ENCODE data around the gene TFB1M. TPM values are rescaled to one million over a fixed set of nuclear protein-coding genes. Genes with fewer than 3 reads are reported as not detected.
A peak's percentile ranks its signal among the peaks of the same experiment; 100 is the strongest.
"Not testable (repeated sequence)": the region's sequence is repeated elsewhere in the genome, so short reads cannot be mapped to it uniquely, and the experiment has no call there.

TFB1M gene
- total RNA-seq (11.2 and 16.4 TPM in 2 replicates), polyA plus RNA-seq (10.3 and 14.9 TPM in 2 replicates)

DNA sequence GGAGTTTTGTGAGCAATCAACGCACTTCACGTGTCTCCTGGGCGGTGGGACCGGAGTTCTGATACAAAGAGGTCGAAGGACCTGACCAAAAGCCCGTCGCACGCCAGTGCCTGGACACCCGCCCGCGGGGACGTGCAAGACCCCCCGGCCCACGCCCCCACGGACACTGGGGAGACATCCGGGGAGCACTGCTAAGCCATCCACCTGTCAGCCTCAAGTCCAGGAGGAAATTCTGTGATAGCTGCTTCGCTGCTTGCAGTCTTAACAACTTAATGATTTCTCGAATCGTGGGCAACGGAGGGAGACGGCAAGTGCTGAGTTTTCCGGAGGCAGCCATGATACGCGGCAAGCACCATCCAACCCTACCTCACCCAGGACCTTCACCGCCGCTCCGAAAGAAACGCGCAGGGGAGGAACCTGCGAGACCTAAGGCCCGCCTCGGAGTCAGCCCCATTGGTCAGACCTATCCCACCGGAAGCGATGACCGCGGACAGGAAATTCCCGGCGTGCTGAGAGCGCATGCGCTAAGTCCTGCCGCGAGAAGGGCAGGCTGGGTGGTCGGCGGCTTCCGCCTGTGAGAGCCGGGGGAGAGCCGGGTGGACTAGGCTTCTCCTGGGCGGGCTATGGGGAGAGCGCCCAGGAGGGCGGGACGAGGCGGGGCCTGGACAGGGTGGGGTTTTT lies at the start of gene TFB1M:
TFB1M (minus strand) TSS at position 393 of the 681 bp plus-strand sequence; CDS start at position 337, 56 bp downstream.
- Histone ChIP-seq H4K20me1 (ENCODE audit: insufficient read depth, poor library complexity, severe bottlenecking) (no peaks in the 10 kb centered on the region), H3K9me3 (ENCODE audit: low read depth) (no peaks in the 10 kb centered on the region), H3K4me2 (peak within 1 kb of the TSS; percentile 81), H3K9me2 (replicated peaks; ENCODE audit: insufficient read depth) (no peaks in the 10 kb centered on the region), H3K27me3 (no peaks in the 10 kb centered on the region), H3K4me1 (ENCODE audit: insufficient read depth) (peaks cover 4% of the 10 kb centered on the region), H3K4me3 (peak within 1 kb of the TSS; percentile 59), H3K79me2 (peaks cover 21% of the 10 kb centered on the region), H3K27ac (peak within 1 kb of the TSS; percentile 81), H3K36me3 (replicated peaks; ENCODE audit: insufficient read depth, low read depth) (no peaks in the 10 kb centered on the region), H2AFZ (peak within 1 kb of the TSS; percentile 62)
- WGBS (ENCODE audit: low lambda C conversion rate, missing lambda C conversion rate), result under 1% methylated on average over 45 of the region's 52 CpGs
- peak; percentile 98 for DNase-seq (ENCODE audit: low spot score)
- TF ChIP-seq, protein P1, sequence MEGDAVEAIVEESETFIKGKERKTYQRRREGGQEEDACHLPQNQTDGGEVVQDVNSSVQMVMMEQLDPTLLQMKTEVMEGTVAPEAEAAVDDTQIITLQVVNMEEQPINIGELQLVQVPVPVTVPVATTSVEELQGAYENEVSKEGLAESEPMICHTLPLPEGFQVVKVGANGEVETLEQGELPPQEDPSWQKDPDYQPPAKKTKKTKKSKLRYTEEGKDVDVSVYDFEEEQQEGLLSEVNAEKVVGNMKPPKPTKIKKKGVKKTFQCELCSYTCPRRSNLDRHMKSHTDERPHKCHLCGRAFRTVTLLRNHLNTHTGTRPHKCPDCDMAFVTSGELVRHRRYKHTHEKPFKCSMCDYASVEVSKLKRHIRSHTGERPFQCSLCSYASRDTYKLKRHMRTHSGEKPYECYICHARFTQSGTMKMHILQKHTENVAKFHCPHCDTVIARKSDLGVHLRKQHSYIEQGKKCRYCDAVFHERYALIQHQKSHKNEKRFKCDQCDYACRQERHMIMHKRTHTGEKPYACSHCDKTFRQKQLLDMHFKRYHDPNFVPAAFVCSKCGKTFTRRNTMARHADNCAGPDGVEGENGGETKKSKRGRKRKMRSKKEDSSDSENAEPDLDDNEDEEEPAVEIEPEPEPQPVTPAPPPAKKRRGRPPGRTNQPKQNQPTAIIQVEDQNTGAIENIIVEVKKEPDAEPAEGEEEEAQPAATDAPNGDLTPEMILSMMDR (IDR thresholded peaks at IDR 0.05; ENCODE audit: poor library complexity), result no peak
- TF ChIP-seq EZH2 (IDR thresholded peaks at IDR 0.05; ENCODE audit: borderline replicate concordance) (no peak), EZH2phosphoT487 (IDR thresholded peaks at IDR 0.05; ENCODE audit: low read depth, severe bottlenecking, unreplicated experiment) (no peak)

DNA sequence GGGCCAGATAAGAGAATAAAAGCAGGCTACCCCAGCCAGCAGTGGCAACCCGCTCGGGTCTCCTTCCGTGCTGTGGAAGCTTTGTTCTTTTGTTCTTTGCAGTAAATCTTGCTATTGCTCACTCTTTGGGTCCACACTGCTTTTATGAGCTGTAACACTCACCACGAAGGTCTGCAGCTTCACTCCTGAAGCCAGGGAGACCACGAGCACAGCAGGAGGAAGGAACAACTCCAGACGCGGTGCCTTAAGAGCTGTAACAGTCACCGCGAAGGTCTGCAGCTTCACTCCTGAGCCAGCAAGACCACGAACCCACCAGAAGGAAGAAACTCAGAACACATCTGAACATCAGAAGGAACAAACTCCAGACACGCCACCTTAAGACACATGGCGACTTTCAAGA lies 49.7 kb upstream of the TFB1M start:
- H4K20me1 ChIP-seq (ENCODE audit: insufficient read depth, poor library complexity, severe bottlenecking); H3K4me3 ChIP-seq; H3K79me2 ChIP-seq; H3K4me1 ChIP-seq (ENCODE audit: insufficient read depth); H2AFZ ChIP-seq; H3K27ac ChIP-seq; H3K4me2 ChIP-seq; H3K9me3 ChIP-seq (ENCODE audit: low read depth); H3K9me2 ChIP-seq (replicated peaks; ENCODE audit: insufficient read depth); H3K27me3 ChIP-seq; DNase-seq (ENCODE audit: low spot score); H3K36me3 ChIP-seq (replicated peaks; ENCODE audit: insufficient read depth, low read depth): not testable (repeated sequence)
- WGBS (ENCODE audit: low lambda C conversion rate, missing lambda C conversion rate), result 94% methylated on average over 12 of the region's 12 CpGs

DNA sequence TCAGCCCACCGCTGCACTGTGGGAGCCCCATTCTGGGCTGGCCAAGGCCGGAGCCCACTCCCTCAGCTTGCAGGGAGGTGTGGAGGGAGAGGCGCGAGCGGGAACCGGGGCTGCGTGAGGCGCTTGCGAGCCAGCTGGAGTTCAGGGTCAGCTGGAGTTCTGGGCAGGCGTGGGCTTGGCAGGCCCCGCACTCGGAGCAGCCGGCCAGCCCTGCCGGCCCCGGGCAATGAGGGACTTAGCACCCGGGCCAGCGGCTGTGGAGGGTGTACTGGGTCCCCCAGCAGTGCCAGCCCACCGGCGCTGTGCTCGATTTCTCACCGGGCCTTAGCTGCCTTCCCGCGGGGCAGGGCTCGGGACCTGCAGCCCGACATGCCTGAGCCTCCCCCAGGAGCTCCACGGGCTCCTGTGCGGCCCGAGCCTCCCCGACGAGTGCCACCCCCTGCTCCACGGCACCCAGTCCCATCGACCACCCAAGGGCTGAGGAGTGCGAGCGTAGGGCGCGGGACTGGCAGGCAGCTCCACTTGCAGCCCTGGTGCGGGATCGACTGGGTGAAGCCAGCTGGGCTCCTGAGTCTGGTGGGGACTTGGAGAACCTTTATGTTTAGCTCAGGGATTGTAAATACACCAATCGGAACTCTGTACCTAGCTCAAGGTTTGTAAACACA lies 48.8 kb upstream of the TFB1M start:
- not testable (repeated sequence) for H3K36me3 ChIP-seq (replicated peaks; ENCODE audit: insufficient read depth, low read depth); H3K4me2 ChIP-seq; H3K9me3 ChIP-seq (ENCODE audit: low read depth); H3K4me1 ChIP-seq (ENCODE audit: insufficient read depth); H3K79me2 ChIP-seq; H4K20me1 ChIP-seq (ENCODE audit: insufficient read depth, poor library complexity, severe bottlenecking); H3K27me3 ChIP-seq; H3K9me2 ChIP-seq (replicated peaks; ENCODE audit: insufficient read depth); DNase-seq (ENCODE audit: low spot score); H2AFZ ChIP-seq; H3K27ac ChIP-seq; H3K4me3 ChIP-seq
- 98% methylated on average over 25 of the region's 39 CpGs for WGBS (ENCODE audit: low lambda C conversion rate, missing lambda C conversion rate)

DNA sequence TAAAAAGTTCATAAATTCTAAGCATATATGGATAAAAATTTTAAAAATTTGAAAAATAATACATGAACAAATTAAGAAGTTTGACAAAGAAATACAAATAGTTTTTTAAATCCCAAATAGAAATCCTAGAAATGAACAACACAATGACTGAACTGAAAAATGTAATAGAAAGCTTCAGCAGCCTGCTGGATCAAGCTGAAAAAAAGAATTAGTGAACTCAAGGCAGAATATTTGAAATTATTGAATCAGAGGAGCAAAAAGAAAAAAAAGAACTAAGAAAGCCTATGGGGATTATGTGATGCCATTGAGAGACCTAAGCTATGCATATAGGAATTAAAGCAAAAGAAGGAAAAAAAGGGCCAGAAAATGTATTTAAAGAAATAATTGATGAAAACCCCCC lies 39.9 kb upstream of the TFB1M start:
- TF ChIP-seq, protein P1 (IDR thresholded peaks at IDR 0.05; ENCODE audit: poor library complexity), result no peak
- TF ChIP-seq EZH2 (IDR thresholded peaks at IDR 0.05; ENCODE audit: borderline replicate concordance) (no peak), EZH2phosphoT487 (IDR thresholded peaks at IDR 0.05; ENCODE audit: low read depth, severe bottlenecking, unreplicated experiment) (no peak)
- Histone ChIP-seq H3K9me3 (ENCODE audit: low read depth) (no peaks in the 10 kb centered on the region), H3K79me2 (no peaks in the 10 kb centered on the region), H3K4me3 (no peak overlapping the region), H3K36me3 (replicated peaks; ENCODE audit: insufficient read depth, low read depth) (no peaks in the 10 kb centered on the region), H3K27me3 (no peaks in the 10 kb centered on the region), H3K4me2 (no peak overlapping the region), H3K4me1 (ENCODE audit: insufficient read depth) (no peaks in the 10 kb centered on the region), H3K27ac (no peak overlapping the region), H2AFZ (no peak overlapping the region), H4K20me1 (ENCODE audit: insufficient read depth, poor library complexity, severe bottlenecking) (no peaks in the 10 kb centered on the region), H3K9me2 (replicated peaks; ENCODE audit: insufficient read depth) (no peaks in the 10 kb centered on the region)
- DNase-seq (ENCODE audit: low spot score), result no peak

Measured in hepatocyte (in vitro differentiated cells).